ENCODE measurements around the gene SORCS1. TPM values are rescaled to one million over a fixed set of nuclear protein-coding genes. Genes with fewer than 3 reads are reported as not detected.
"Not testable (repeated sequence)": the region's sequence is repeated elsewhere in the genome, so short reads cannot be mapped to it uniquely, and the experiment has no call there.

SORCS1 gene
- polyA plus RNA-seq, 1 donor = 18.3 TPM

DNA sequence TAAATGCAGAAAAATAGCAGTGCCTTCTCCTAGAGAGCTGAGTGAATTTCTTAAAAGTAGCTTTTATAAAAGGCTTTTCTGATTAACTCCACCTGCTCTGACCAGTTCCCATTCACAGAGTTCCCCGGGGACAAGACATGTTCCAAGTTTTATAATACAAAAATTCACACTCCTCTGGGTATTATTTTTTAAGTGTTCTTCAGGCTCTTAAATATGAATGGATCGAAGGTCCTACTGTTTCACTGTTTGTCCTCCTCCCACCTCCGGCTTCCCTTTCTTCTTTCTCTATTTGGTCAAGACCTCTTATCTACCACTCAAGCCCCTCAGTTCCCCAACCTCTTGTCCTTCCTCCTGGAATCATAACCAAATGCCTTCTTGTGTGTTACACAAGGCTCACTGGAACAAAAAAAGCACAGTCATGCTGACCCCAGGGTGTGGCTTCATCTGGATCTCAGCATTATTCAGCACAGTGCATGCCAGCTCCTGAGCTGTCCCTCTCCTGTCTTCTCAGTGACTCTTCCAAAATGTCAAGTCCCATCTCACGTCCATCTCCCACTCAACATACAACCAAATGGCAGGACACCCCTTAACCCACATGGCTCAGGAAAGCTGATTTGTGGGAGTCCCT, 222.4 kb downstream of the SORCS1 start:
- DNase-seq = no peak

DNA sequence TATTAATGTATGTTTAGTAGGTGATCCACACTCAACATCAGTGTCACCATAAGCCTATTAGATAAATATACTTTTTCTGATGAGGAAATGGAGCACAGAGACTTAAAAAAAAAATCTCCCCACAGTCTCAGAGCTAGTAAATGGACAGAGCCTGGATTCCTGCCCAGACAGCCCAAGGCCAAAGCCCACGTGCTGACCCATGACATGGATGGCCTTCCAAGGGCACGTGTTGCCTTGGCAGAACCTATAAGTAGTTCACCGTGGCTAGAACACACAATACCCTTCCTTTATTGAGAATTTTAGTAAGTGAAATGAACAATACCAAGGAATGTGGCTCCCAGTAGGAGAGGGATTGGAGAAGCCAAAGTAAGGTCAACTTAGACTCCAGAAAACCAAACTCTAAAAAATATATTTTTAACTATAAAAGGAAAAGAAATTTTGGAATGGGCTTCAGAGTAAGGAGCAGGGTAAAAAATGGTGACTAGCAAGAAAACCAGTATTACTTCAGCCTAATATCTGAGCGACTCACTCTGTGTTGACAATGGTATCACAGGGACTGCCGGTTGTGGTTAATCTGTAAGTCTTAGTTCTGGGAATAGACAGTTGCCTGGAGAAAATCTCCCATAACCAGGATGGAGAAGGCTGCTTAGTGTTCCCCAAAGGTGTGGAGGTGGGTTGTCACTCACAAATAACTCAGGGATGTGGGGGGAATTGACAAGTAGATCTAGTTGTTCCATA, 223.0 kb downstream of the SORCS1 start:
- DNase-seq = no peak

DNA sequence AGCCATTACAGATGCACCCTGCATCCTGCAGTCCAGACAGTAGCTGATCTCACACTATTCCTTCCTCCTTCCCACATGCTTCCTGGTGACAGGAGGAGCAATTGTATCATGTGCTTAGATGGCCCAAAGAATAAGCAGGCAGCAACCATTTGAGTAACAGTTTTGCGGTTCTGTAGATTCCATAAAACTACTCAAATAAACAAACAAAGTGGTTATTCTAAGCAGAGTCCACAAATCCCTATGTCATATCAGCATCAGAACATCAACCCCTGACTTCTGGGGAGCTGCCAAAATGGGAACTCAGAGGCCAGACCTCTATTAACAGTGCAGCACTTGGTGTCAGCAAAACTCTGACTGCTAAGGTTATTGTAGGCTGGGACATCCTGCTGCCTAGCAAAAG, 226.0 kb downstream of the SORCS1 start:
- no peak for DNase-seq

DNA sequence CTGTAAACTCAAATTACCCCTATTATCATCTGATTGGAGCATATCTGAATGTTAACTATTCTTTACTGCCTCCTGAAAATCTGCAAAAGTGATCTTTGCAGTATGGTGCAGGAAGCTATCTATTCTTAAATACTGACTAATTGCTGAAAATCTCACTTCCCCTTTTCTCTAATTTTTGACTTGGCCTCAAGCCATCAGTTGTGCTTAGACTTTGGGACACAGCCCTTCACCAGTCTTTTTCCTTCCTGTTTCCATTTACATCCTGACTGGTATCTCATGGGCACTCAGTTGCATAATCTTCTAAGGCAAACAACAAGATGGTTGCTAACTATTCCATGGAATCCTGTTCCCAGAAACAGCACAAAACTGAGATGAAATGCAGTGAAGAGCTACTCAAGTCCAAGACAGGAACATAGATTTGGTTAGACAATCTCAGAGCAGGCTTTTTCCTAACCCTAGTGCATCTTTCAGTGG, 228.5 kb downstream of the SORCS1 start:
- DNase-seq = no peak

DNA sequence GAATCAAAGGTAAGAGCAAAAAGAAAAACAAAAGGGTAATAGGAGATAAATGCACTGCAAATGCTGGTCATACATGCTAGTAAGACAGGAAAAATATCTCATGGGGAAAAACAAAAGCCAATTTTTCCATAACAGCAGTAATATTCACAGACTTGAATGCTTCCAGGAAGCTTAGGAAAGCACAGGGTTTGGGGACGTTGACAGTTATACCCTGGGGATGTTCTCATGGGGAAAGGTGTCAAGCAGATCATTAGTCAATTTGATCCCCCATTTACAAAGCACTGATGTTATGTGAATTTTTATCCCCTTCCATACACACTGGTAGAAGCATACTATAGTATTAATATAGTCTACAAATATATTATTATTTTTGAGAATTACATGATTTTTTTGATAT, 232.7 kb downstream of the SORCS1 start:
- DNase-seq = no peak

DNA sequence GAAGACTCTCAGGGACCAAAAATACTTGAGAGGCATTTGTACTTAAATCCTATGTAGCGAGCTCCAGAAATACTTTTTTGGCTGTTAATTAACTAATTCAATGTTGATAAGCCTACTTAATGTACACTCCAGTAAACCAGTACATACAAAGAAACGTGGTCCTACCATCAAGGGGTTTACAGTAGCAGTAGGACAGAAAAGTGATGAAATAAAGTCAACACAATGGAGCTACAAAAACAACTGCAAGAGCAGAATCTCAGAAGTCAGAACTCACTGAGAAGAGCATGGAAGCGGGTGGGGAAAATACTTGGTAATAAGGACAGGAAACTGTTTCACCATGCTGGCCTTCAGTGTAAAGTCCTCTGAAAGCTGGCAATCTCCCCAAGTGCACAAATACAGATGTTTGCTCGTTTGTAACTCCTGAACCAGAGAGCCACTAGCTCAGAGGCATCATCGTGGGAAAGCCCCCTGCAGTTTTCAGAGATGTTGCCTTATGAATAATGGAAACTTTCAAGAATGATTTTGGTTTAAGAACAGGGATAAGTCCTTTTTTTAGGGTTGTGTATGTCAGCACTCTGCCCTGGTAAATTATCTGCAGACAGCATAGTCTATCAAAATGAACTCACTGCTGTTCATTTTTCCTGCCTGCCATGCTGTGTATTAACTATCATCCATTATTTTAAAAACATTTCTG, 233.2 kb downstream of the SORCS1 start:
- no peak for DNase-seq

DNA sequence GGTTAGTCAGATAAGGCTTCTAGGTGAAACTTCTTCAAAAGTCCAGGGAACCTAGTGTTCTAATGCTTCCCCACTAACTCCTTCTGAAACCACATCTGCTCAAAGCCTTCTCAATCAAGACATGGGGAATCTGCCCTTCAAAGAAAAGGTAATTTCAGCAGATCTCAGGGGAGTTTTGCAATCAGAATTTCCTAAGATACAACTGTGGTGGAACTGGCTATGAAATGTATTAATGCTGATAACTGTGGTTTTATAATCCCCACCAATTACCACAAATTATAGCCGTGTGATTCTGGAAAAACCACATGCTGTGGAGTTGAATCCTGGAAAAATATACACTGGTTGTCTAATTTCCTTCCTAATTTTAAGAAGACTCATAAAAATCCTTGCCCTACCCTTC, 233.8 kb downstream of the SORCS1 start:
- DNase-seq = no peak

DNA sequence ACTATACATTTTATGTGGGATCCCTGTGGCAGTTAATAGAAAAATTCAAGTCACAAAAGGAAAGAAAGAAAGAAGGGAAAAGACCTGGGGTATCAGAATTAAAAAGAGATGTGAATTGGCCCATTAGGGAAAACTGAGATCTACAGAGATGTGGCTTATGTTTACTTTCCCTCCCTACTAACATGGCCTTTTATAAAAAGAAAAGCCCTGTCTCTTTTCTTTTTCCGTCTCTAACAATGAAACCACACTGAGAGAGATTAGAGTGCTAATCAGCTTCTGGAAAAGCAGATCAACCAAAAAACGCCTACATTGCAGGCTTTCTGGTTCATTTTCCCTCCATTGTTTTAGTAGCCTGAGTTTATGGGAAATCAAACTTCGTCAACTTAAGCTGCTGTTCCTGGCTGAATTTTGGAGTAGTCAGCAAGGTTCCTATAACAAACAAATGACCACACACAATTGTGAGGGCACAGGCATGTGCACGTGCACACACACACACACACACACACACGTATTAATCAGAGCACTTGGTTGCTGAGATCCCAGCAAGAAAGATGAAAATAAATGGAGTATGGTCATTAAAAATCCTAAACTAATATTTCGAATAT, 235.1 kb downstream of the SORCS1 start:
- DNase-seq = no peak

DNA sequence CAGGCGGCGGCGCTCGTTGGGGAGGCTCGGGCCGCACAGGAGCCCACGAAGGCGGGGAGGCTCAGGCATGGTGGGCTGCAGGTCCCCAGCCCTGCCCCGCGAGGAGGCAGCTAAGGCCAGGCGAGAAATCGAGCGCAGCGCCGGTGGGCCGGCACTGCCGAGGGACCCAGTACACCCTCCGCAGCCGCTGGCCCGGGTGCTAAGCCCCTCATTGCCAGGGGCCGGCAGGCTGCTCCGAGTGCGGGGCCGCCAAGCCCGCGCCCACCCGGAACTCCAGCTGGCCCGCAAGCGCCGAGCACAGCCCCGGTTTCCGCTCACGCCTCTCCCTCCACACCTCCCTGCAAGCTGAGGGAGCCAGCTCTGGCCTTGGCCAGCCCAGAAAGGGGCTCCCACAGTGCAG, 236.4 kb downstream of the SORCS1 start:
- not testable (repeated sequence) for DNase-seq

DNA sequence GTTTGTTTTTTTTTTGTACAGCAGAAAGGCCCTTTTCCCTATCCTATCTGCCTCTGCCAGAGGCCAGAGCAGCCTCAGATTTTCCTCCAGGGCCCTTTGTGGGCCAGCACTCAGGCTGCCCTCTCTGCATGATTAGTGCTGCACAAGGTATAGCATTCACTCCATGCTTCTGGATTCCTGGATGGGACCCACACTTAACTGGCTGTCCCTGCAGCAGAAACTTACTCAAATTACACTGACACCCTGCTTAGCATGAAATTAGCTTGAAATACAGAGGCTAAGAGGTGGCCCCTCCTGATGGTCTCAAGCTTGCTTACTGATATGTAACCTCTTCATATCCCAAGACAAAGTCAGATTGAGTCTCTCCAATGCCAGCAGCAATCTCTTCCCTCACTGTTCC, 239.3 kb downstream of the SORCS1 start:
- DNase-seq = no peak

DNA sequence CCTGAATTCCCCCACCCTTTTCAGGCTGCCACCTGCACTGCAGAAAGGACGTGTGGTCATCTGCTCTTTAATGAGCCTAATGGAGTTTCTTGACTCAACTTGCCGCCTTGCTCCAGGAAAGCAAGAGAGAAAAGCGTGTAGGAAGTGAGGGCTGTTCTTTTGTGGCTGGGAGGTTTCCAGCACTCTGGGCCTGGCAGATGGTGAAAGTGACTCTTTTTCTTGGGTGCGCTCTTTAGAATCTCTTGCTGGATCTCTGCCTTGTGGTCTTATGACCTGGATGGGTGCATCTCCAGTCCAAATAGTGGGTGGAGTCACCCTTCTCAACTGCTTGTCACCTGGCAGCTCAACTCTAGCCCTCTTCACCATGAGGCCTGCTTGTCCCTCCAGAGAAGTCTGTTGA, 244.0 kb downstream of the SORCS1 start:
- DNase-seq = no peak

DNA sequence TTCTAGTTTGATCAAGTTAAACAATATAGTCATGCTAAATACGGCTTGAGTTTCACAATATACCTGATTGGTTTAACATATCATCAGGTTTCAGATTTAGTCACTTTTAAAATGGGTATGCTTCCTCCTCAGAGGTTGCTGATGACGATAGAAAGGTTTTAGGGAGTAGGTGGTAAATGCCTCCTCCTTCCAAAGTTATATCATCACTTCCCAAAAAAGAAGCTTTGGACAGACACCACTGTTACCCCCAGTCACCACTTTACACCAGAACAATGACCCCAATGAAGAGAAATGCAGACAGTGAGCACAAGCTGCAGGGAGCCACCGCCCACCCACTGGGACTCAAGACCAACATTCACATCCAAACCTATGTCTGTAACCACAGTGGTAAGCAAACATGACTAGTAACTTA, 244.6 kb downstream of the SORCS1 start:
- no peak for DNase-seq

DNA sequence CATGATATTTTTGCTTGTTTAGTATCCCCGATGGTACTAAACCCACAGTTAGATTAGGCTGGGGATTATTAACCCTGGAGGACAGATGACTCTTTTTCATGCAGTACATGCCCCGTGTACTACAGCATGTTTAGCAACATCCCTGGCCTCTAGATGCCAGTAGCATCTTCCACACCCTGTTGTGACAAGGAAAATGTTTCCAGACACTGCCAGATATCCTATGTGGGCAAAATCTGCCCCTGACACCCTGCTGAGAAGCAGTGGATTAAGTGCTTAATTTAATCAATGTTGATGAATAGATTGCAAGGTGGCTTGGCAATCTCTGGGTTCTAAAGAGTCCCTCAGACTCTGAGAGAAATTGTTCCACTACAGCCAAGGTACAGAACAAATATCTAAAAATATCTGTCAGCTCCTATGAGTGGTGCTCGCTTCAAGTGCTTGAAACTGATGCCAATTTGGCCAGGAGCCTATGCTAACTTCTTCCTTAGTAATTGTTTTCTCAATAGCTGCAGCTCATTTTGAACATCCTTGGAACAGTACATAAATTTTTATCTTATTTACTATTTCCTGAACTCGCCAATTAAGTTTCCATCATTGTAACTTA, 247.0 kb downstream of the SORCS1 start:
- no peak for DNase-seq

DNA sequence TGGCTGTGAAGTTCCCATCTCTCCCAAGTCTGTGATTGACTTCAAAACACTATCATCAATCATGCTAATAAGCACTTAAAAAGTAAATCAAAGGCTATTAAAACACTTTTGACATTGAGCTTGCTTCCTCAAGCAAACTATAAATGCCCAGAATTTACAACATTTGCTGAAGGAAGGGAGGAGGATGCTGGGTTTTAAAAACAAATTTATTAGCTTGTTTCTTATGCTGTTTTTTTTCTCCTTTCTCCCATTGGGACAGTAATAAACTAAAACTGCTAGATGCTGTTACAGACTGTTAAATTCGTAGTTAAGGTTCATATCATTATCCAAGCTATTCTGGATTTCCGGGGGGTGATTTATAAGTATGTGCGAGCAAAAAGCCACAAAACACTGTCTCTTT, 250.5 kb downstream of the SORCS1 start:
- DNase-seq = peak; percentile 48

DNA sequence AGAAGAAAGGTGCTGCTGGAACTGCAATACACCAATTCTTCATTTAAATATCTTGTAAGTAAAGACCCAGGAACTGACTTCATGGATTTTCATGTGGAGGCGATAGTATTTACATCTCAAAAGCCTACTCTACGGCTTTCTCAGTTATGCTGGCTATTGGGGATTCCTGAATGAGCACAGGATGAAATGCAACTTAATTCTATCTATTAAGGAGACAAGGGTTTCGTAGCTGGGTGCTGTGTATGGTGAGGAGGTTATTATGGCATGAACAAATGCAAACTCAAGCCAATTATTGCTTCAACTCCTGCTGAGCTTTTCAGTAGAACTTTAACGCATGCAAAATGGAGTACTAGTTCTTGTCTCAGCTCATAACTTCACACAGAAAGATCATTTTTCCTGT, 251.2 kb downstream of the SORCS1 start:
- no peak for DNase-seq

DNA sequence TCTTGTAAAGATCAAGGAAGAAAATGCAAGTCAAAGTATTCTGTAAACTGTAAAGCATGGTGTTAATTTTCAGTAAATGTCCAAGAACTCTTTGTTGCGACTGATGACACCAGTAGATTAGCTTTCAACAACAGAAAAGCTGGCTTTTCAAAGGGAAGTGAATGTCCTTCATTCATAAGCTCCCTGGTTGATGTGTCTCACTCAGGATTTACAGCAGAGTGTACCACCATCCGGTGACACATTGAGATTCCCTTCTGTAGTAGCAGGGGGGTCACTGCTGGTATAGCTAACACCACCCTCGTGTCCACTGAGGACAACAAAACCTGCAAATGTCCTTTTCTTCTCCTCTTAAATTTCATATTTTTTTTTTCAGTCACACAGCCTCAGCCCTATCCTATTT, 253.4 kb downstream of the SORCS1 start:
- DNase-seq = no peak

DNA sequence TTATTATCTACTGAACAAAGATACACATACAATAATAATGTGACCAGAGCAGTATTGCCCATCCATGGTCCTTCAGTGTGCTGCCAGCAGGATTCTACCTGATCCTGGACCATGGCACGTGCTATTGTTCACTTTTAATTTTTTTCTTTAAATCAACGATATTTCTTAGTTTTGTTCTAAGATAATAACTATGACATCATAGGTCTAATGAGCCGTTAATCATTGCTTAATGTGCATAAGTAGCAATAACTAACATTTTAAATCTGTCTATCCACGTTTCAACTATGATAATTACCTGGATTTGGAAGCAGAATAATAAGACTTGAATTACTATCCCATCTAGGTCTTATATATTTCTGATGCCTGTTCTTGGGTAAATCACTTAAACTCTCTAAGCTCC, 253.8 kb downstream of the SORCS1 start:
- DNase-seq = no peak

DNA sequence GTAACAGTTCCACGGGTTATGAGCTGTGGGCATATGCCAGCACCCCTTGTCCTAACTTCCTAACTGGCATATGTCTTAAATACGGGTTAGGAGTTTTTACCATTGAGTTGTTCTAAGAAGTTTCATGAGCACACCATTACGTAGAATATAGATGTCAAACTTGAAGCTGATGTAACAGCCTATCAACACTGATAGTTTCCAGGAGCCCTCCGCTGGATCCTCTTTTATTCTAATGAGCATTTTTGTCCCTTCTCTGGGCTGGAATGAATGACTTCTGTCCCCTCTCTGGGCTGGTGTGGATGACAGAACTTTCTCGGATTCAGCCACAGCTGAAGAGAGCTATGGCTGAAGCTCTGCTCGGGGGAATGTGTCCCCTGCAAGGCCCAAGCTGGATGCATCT, 256.3 kb downstream of the SORCS1 start:
- no peak for DNase-seq

DNA sequence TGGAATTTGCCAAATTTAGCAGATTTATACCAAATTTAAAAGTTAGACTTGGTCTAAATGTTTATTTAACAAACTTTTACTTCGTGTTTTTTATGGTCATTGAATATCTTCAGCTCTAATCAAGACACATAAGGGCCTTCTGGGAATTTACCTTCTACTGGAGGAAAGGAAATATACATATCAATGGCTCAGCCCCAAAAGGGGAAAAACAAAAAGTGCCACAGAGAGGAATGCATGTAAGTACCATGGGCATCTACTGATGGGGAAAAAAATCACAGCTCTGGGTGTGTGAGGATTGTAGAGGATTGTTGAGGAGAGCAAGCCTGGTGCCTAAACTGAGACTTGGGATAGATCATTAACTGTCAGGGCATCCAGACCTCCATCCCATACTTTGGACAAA, 260.3 kb downstream of the SORCS1 start:
- no peak for DNase-seq

DNA sequence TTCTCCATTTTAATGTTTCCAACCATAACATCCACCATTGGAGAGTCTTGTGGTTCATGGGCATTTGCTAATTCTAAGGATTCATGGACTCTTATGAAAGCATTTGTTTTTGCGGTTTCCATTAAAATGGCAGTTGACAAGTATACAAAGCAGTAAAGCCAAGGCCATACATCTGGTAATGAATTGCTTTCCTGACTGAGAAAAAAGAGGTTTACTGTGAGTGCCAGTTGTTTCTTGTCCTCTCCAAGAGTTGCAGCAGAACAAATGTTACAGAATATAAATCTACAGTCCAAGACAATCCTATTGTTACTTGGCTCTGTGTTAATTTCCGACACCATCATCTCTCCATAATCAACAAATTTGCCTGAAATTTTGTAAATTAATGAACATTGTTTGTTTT, 261.3 kb downstream of the SORCS1 start:
- no peak for DNase-seq

DNA sequence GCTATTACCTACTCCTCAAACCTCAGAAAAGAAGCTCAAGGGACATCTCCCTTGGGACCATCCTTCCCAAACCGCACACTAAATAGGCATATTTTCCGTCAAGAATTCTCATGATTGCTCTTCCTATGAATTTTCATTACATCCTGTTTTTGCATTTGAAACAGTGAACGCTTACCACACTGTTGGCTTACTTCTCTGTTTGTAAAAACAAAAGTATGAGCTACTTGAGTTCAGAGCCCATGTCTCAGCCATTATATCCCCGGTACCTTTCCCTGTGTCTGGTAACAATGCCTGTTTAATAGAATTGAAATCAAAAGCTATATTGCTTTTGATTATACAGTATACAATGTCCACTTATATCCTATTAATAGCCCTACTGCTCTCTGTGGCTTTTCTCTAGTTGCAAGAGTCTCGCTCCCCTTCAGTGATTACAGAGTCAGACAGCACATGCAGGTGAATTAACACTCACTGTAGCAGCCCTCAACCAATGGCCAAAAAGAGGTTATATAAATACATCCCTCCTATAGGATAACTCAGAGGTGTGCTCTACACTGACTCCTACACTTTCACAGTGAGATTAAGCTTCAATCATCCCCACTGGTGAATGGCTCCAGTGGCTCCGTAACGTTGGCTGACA, 264.4 kb downstream of the SORCS1 start:
- no peak for DNase-seq

DNA sequence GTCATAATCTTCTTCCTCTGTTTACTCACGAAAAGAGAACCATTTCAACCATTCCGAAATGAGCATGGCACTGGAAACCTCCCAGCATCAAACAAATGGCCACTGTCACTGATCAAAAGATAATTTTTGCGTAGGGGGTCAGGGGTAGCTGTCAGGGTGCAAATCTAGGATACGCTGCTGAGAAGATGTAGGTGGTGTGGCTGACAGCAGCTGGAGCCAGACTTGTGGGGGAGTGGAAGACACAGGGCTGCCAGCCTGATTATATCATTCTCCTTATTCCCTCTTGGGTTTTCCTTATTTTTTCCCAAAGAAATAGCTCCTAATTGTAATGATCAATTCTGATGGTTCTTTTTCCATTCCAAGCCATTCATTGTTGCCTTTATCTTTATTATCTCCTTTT, 266.1 kb downstream of the SORCS1 start:
- no peak for DNase-seq

Data from left kidney (tissue), 2 donors.